Mesendoderm (in vitro differentiated cells): ENCODE results near the gene RHOF.

ENCODE experiments used
- DNase-seq: peaks from one replicate; pipeline ENCODE4 v3.0.0; 2013
- H2AK5ac ChIP-seq: 2 replicates; pipeline ENCODE4 v1.6.1; 2013; ENCODE audit warnings: low read length, inconsistent platforms
- H2BK120ac ChIP-seq: 2 replicates; pipeline ENCODE4 v1.6.1; 2013; ENCODE audit warnings: low read depth, mild to moderate bottlenecking, low read length, moderate library complexity, mixed read lengths
- H2BK15ac ChIP-seq: replicated peaks from 2 replicates; pipeline ENCODE4 v1.6.1; 2013; ENCODE audit warnings: low read depth, mild to moderate bottlenecking, moderate library complexity
- H2BK5ac ChIP-seq: 2 replicates; pipeline ENCODE4 v1.6.1; 2013; ENCODE audit warnings: low read length, inconsistent platforms
- H3K18ac ChIP-seq: 2 replicates; pipeline ENCODE4 v1.6.1; 2013; ENCODE audit warnings: mild to moderate bottlenecking, low read length, mixed read lengths
- H3K23ac ChIP-seq: one replicate; pipeline ENCODE4 v1.6.1; 2013; ENCODE audit warnings: low read length
- H3K27ac ChIP-seq: 2 replicates; pipeline ENCODE4 v1.5.1; 2013; ENCODE audit warnings: low read depth, mild to moderate bottlenecking, inconsistent platforms, low read length, moderate library complexity
- H3K27me3 ChIP-seq: 2 replicates; pipeline ENCODE4 v1.6.1; 2013; ENCODE audit warnings: low read length, control low read depth, mild to moderate bottlenecking, inconsistent platforms; ENCODE audit not compliant: insufficient read depth, poor library complexity
- H3K36me3 ChIP-seq: 2 replicates; pipeline ENCODE4 v1.6.1; 2013; ENCODE audit warnings: low read length, inconsistent platforms; ENCODE audit not compliant: control insufficient read depth, insufficient read depth
- H3K4ac ChIP-seq: one replicate; pipeline ENCODE4 v1.6.1; 2013; ENCODE audit warnings: low read depth, mild to moderate bottlenecking, low read length, moderate library complexity
- H3K4me1 ChIP-seq: 2 replicates; pipeline ENCODE4 v1.6.1; 2013; ENCODE audit warnings: low read depth, low read length, inconsistent platforms; ENCODE audit not compliant: control insufficient read depth
- H3K4me2 ChIP-seq: 2 replicates; pipeline ENCODE4 v1.6.1; 2013; ENCODE audit warnings: low read length
- H3K4me3 ChIP-seq: 2 replicates; pipeline ENCODE4 v1.5.1; 2013; ENCODE audit warnings: mild to moderate bottlenecking, low read length
- H3K56ac ChIP-seq: one replicate; pipeline ENCODE4 v1.6.1; 2013; ENCODE audit warnings: low read length
- H3K79me1 ChIP-seq: 2 replicates; pipeline ENCODE4 v1.6.1; 2013; ENCODE audit warnings: low read length, inconsistent platforms
- H3K79me2 ChIP-seq: 2 replicates; pipeline ENCODE4 v1.6.1; 2013; ENCODE audit warnings: mild to moderate bottlenecking, low read length; ENCODE audit not compliant: control insufficient read depth, insufficient read depth
- H3K9ac ChIP-seq: 2 replicates; pipeline ENCODE4 v1.6.1; 2013; ENCODE audit warnings: low read length, inconsistent platforms
- H4K5ac ChIP-seq: one replicate; pipeline ENCODE4 v1.6.1; 2013; ENCODE audit warnings: low read length
- H4K8ac ChIP-seq: one replicate; pipeline ENCODE4 v1.6.1; 2013; ENCODE audit warnings: low read depth, mild to moderate bottlenecking, control low read depth, low read length, moderate library complexity
- WGBS: extraction: QIAGEN DNeasy Blood & Tissue Kit; methylation state at CpG from one replicate; pipeline ENCODE4 v1.1.7; 2013; ENCODE audit warnings: low lambda C conversion rate, missing lambda C conversion rate; ENCODE audit not compliant: insufficient coverage; ENCODE audit errors: extremely low coverage; 5-methylcytosine and 5-hydroxymethylcytosine counted together

Gene RHOF

DNA sequence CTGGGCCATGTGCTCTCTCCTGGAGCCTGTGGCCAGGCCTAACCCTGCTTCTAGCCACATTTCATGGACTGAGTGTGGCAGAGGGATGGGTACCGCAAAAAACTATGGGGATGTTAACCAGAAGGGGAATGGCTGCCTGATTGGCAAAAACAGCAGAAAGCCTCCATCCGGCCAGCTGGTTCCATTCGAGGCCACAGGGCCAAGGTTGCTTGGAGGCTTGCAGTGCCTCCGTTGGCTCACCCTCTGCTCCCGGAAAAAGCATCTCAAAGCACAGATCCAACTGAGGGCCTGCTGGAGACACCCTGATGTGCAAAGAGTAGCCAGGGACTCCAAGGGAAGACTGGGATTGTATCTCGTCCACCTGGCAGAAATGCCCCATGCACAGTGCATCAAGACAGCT, 64.5 kb downstream of the RHOF start:
- no peaks in the 10 kb centered on the region for H3K79me2 ChIP-seq
- H3K23ac ChIP-seq = no peak overlapping the region
- no peak overlapping the region for H3K4me3 ChIP-seq
- H3K9ac ChIP-seq = no peak overlapping the region
- H4K8ac ChIP-seq = no peak overlapping the region
- no peak overlapping the region for H2AK5ac ChIP-seq
- no peak overlapping the region for H2BK120ac ChIP-seq
- peaks cover 2% of the 10 kb centered on the region for H3K79me1 ChIP-seq
- H3K36me3 ChIP-seq = no peaks in the 10 kb centered on the region
- no peak overlapping the region for H4K5ac ChIP-seq
- H2BK5ac ChIP-seq = no peak overlapping the region
- no peak overlapping the region for H3K18ac ChIP-seq
- DNase-seq = no peak
- no peaks in the 10 kb centered on the region for H3K27me3 ChIP-seq
- no peak overlapping the region for H3K4ac ChIP-seq
- H3K4me1 ChIP-seq = no peaks in the 10 kb centered on the region
- H3K4me2 ChIP-seq = no peak overlapping the region
- no peak overlapping the region for H2BK15ac ChIP-seq
- WGBS = no CpG with 5 or more reads among the region's 6 CpGs
- no peak overlapping the region for H3K56ac ChIP-seq
- H3K27ac ChIP-seq = no peak overlapping the region
